Measurements from ENCODE around the gene TSHZ3.

TSHZ3 gene

DNA sequence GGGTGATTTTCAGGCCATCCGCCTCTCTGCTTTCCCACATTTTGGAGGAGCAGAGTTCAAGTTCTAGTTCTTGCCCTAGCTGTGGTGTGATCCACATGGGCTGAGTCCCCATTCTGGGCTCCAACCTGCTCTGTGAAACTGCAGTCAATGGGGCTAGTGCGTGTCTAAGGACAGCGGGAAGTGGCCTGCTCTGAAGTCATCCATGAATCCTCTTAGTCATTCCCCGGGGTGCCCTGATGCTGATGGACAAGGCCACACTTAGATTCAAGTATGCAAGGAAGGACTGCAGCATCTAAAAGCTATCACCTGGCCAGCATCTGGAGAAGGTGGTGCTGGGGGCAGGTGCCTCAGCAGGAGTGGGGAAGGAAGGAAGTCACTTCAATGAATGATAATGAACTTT, 94.6 kb downstream of the TSHZ3 start:
- no peaks in the 10 kb centered on the region for H3K4me1 ChIP-seq
- peaks cover 0 to 3% of the 10 kb centered on the region in 2 donors for H3K27me3 ChIP-seq
- intact Hi-C loops (cut with DNase I; ENCODE audit: low total_unique reads) = no loop called here
- no peaks in the 10 kb centered on the region for H3K36me3 ChIP-seq
- no peak overlapping the region for H3K4me3 ChIP-seq
- H3K27ac ChIP-seq = no peak overlapping the region
- TF ChIP-seq, protein P1, sequence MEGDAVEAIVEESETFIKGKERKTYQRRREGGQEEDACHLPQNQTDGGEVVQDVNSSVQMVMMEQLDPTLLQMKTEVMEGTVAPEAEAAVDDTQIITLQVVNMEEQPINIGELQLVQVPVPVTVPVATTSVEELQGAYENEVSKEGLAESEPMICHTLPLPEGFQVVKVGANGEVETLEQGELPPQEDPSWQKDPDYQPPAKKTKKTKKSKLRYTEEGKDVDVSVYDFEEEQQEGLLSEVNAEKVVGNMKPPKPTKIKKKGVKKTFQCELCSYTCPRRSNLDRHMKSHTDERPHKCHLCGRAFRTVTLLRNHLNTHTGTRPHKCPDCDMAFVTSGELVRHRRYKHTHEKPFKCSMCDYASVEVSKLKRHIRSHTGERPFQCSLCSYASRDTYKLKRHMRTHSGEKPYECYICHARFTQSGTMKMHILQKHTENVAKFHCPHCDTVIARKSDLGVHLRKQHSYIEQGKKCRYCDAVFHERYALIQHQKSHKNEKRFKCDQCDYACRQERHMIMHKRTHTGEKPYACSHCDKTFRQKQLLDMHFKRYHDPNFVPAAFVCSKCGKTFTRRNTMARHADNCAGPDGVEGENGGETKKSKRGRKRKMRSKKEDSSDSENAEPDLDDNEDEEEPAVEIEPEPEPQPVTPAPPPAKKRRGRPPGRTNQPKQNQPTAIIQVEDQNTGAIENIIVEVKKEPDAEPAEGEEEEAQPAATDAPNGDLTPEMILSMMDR (IDR thresholded peaks at IDR 0.05) = no peak
- H3K9me3 ChIP-seq = no peaks in the 10 kb centered on the region
- no peak for DNase-seq

DNA sequence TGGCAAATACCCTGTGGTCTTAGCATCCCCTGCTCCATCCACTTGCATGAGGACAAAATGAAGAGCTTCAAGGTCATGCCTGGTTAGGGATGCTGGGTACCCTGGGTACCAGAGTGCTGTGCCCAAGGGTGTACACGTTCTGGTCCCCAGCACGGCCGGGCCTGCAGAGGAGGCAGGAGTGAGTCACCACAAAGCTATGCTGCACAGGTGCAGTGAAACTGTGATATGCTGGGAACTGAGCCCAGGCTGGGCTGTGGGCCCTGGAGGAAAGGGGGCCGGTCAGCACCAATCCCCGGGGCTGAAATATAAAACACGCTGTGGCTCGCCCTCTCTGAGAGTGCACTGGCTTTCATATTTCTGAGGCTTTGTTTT, 95.1 kb downstream of the TSHZ3 start:
- no peak overlapping the region for H3K4me3 ChIP-seq
- no peaks in the 10 kb centered on the region for H3K27me3 ChIP-seq
- TF ChIP-seq, protein P1 (IDR thresholded peaks at IDR 0.05) = no peak
- H3K36me3 ChIP-seq = no peaks in the 10 kb centered on the region
- intact Hi-C loops (cut with DNase I; ENCODE audit: low total_unique reads) = no loop called here
- no peak overlapping the region for H3K27ac ChIP-seq
- DNase-seq = no peak
- H3K4me1 ChIP-seq = no peaks in the 10 kb centered on the region
- H3K9me3 ChIP-seq = no peaks in the 10 kb centered on the region

DNA sequence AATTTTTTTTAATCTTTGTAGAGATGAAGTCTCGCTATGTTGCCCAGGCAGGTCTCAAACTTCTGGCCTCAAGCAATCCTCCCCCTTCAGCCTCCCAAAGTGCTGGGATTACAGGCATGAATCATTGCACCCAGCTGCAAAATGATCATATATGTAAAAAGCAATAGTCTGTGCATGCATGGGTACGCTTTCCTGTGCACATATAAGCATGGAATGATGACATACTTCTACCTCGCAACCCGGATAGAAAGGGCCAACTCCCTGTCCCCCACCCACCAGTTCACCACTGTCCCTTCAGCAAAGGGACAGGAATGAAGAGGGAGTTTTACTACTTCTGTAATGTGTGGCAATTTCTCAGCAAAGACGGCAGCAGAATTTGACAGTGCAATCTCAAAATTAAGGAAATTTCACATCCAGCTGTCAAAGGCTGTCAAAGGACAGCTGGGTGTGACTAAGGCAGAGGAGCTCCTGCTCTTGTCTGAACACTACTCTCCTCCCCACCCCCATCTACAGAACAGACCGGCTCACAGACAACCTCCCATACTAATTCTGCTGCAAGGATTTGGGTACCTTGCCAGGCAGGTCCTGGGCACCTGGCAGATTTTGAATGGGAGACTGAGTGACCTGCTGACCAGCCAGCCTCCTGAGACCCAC, 95.6 kb downstream of the TSHZ3 start:
- H3K4me1 ChIP-seq = no peaks in the 10 kb centered on the region

DNA sequence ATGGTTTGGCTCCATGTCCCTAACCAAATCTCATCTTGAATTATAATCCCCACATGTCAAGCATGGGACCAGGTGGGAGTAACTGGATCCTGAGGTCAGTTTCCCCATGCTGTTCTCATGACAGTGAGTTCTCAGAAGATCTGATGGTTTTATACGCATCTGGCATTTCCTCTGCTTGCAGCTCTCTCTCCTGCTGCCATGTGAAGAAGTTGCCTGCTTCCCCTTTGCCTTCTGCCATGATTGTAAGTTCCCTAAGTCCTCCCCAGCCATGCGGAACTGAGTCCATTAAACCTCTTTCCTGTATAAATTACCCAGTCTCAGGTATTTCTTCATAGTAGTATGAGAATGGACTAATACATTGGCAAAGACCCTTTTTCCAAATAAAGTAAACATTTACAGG, 96.8 kb downstream of the TSHZ3 start:
- intact Hi-C loops (cut with DNase I; ENCODE audit: low total_unique reads) = no loop called here
- TF ChIP-seq, protein P1 (IDR thresholded peaks at IDR 0.05) = no peak

More for the DNA sequence above, 95.6 kb downstream of the TSHZ3 start:
- H3K27ac ChIP-seq = no peak overlapping the region
- no peaks in the 10 kb centered on the region for H3K36me3 ChIP-seq
- TF ChIP-seq, protein P1 (IDR thresholded peaks at IDR 0.05) = no peak
- no peaks in the 10 kb centered on the region for H3K9me3 ChIP-seq
- H3K4me3 ChIP-seq = no peak overlapping the region
- DNase-seq = no peak
- intact Hi-C loops (cut with DNase I; ENCODE audit: low total_unique reads) = no loop called here
- H3K27me3 ChIP-seq = no peaks in the 10 kb centered on the region

DNA sequence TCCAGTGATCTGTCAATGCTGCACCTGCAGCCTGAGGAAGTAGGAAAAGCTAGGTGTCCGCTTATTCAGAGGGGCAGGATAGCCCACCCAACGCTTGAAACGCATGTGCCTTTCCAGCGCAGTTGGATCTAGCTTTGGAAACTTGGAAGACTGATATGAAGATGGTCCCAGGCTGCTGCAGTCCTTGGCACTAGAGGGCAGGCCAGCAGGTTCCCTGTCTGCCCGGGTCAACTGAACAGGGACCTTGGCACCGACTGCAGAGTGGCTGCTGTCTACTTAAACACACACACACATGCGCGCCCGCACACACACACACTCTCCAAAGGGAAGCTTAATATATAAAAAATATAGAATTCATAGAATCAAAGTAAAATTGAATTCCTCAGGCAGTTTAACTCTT, 100.0 kb downstream of the TSHZ3 start:
- Histone ChIP-seq H3K4me1 (no peaks in the 10 kb centered on the region), H3K36me3 (no peaks in the 10 kb centered on the region), H3K9me3 (no peaks in the 10 kb centered on the region), H3K4me3 (no peak overlapping the region), H3K27me3 (no peaks in the 10 kb centered on the region), H3K27ac (no peak overlapping the region)
- DNase-seq = no peak
- intact Hi-C loops (cut with DNase I; ENCODE audit: low total_unique reads) = no loop called here
- TF ChIP-seq, protein P1 (IDR thresholded peaks at IDR 0.05) = no peak

More for the DNA sequence above, 96.8 kb downstream of the TSHZ3 start:
- no peaks in the 10 kb centered on the region for H3K27me3 ChIP-seq
- H3K4me3 ChIP-seq = no peak overlapping the region
- no peak for DNase-seq
- no peaks in the 10 kb centered on the region for H3K9me3 ChIP-seq
- H3K27ac ChIP-seq = no peak overlapping the region
- no peaks in the 10 kb centered on the region for H3K36me3 ChIP-seq
- no peaks in the 10 kb centered on the region for H3K4me1 ChIP-seq

DNA sequence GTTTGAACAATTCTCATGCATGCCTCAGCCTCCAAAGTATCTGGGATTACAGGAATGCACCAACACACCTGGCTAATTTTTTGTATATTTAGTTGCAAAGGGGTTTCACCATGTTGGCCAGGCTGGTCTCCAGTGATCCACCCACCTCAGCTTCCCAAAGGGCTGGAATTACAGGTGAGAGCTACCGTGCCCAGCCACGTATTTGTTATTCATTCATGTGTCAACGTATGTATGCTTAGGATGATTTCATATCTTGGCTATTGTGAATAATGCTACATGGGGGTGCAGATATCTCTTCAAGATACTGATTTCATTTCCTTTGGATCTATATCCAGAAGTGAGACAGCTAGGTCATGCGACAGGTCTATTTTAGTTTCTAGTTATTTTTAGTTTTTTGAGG, 113.4 kb downstream of the TSHZ3 start:
- no peak for DNase-seq
- Histone ChIP-seq H3K27me3 (no peaks in the 10 kb centered on the region), H3K27ac (no peak overlapping the region), H3K4me3 (no peak overlapping the region), H3K36me3 (no peaks in the 10 kb centered on the region), H3K4me1 (no peaks in the 10 kb centered on the region), H3K9me3 (no peaks in the 10 kb centered on the region)
- intact Hi-C loops (cut with DNase I; ENCODE audit: low total_unique reads) = no loop called here
- TF ChIP-seq, protein P1 (IDR thresholded peaks at IDR 0.05) = no peak

All from tibial artery (tissue), 4 donors.